ENCODE data around the gene GDNF. TPM values are rescaled to one million over a fixed set of nuclear protein-coding genes. Genes with fewer than 3 reads are reported as not detected.

The GDNF gene
- total RNA-seq, 3 donors from 2014 or later (not counting 1 experiment from before 2014, with no cell fraction given), result not detected

- Mint-ChIP-seq H3K4me1 (no peaks in the 10 kb centered on the region), H3K27ac (no peak overlapping the region), H3K36me3 (no peaks in the 10 kb centered on the region), H3K4me3 (no peak overlapping the region), H3K27me3 (ENCODE audit: low read depth in 2 of 2) (peaks cover 6 to 20% of the 10 kb centered on the region in 2 donors), H3K9me3 (no peaks in the 10 kb centered on the region)
- no peaks in the 10 kb centered on the region for H3K9me3 ChIP-seq (ENCODE audit: control insufficient read depth, insufficient read depth, low read length)
- intact Hi-C loops (cut with micrococcal nuclease), result no loop called here
- no peaks in the 10 kb centered on the region for H3K36me3 ChIP-seq (ENCODE audit: control insufficient read depth, insufficient read depth, low read length)
- ATAC-seq (no peak), DNase-seq (no peak)
- no peak overlapping the region for H3K4me3 ChIP-seq (ENCODE audit: low read length)
- TF ChIP-seq CTCF (IDR thresholded peaks at IDR 0.05), result no peak
- 88% methylated on average over 10 of the region's 11 CpGs for WGBS (ENCODE audit: insufficient coverage)
- no peaks in the 10 kb centered on the region for H3K27me3 ChIP-seq (ENCODE audit: control insufficient read depth, insufficient read depth, low read length)
- no peaks in the 10 kb centered on the region for H3K4me1 ChIP-seq (ENCODE audit: control insufficient read depth, insufficient read depth, low read length)
- no peak overlapping the region for H3K27ac ChIP-seq (ENCODE audit: low read length)
Measured at GRCh38 chr5:37823433-37824152, 16.2 kb downstream of the GDNF start.

- no peaks in the 10 kb centered on the region for H3K9me3 Mint-ChIP-seq
- Histone ChIP-seq H3K4me1 (ENCODE audit: control insufficient read depth, insufficient read depth, low read length) (no peaks in the 10 kb centered on the region), H3K27me3 (ENCODE audit: control insufficient read depth, insufficient read depth, low read length) (no peaks in the 10 kb centered on the region), H3K27ac (ENCODE audit: low read length) (no peak overlapping the region), H3K36me3 (ENCODE audit: control insufficient read depth, insufficient read depth, low read length) (no peaks in the 10 kb centered on the region), H3K4me3 (ENCODE audit: low read length) (no peak overlapping the region), H3K9me3 (ENCODE audit: control insufficient read depth, insufficient read depth, low read length) (no peaks in the 10 kb centered on the region)
- H3K27ac Mint-ChIP-seq, result no peak overlapping the region
- 75% methylated on average over 2 of the region's 3 CpGs for WGBS (ENCODE audit: insufficient coverage)
- TF ChIP-seq CTCF (IDR thresholded peaks at IDR 0.05), result no peak
- peaks cover 0 to 10% of the 10 kb centered on the region in 2 donors for H3K27me3 Mint-ChIP-seq (ENCODE audit: low read depth in 2 of 2)
- H3K36me3 Mint-ChIP-seq, result no peaks in the 10 kb centered on the region
- no peak overlapping the region for H3K4me3 Mint-ChIP-seq
- H3K4me1 Mint-ChIP-seq, result no peaks in the 10 kb centered on the region
- ATAC-seq (no peak), DNase-seq (no peak)
- intact Hi-C loops (cut with micrococcal nuclease), result no loop called here
Measured at GRCh38 chr5:37816883-37817282, 23.0 kb downstream of the GDNF start.

GRCh38 chr5:37816331-37816730, 23.5 kb downstream of the GDNF start:
- no peaks in the 10 kb centered on the region for H3K36me3 Mint-ChIP-seq
- no peak overlapping the region for H3K27ac Mint-ChIP-seq
- Histone ChIP-seq H3K9me3 (ENCODE audit: control insufficient read depth, insufficient read depth, low read length) (no peaks in the 10 kb centered on the region), H3K4me3 (ENCODE audit: low read length) (no peak overlapping the region), H3K4me1 (ENCODE audit: control insufficient read depth, insufficient read depth, low read length) (no peaks in the 10 kb centered on the region), H3K27me3 (ENCODE audit: control insufficient read depth, insufficient read depth, low read length) (no peaks in the 10 kb centered on the region), H3K36me3 (ENCODE audit: control insufficient read depth, insufficient read depth, low read length) (no peaks in the 10 kb centered on the region), H3K27ac (ENCODE audit: low read length) (no peak overlapping the region)
- intact Hi-C loops (cut with micrococcal nuclease), result no loop called here
- no peak for ATAC-seq
- WGBS (ENCODE audit: insufficient coverage), result 94% methylated on average over 2 of the region's 3 CpGs
- H3K9me3 Mint-ChIP-seq, result no peaks in the 10 kb centered on the region
- no peaks in the 10 kb centered on the region for H3K4me1 Mint-ChIP-seq
- TF ChIP-seq CTCF (IDR thresholded peaks at IDR 0.05), result no peak
- no peak for DNase-seq
- H3K27me3 Mint-ChIP-seq (ENCODE audit: low read depth in 2 of 2), result peaks cover 0 to 9% of the 10 kb centered on the region in 2 donors
- no peak overlapping the region for H3K4me3 Mint-ChIP-seq

GRCh38 chr5:37815913-37816312, 23.9 kb downstream of the GDNF start:
- Histone ChIP-seq H3K4me3 (ENCODE audit: low read length) (no peak overlapping the region), H3K9me3 (ENCODE audit: control insufficient read depth, insufficient read depth, low read length) (no peaks in the 10 kb centered on the region), H3K36me3 (ENCODE audit: control insufficient read depth, insufficient read depth, low read length) (no peaks in the 10 kb centered on the region), H3K4me1 (ENCODE audit: control insufficient read depth, insufficient read depth, low read length) (no peaks in the 10 kb centered on the region), H3K27me3 (ENCODE audit: control insufficient read depth, insufficient read depth, low read length) (no peaks in the 10 kb centered on the region), H3K27ac (ENCODE audit: low read length) (no peak overlapping the region)
- H3K27me3 Mint-ChIP-seq (ENCODE audit: low read depth in 2 of 2), result peaks cover 0 to 9% of the 10 kb centered on the region in 2 donors
- 87% methylated on average over 7 of the region's 7 CpGs for WGBS (ENCODE audit: insufficient coverage)
- no peak overlapping the region for H3K4me3 Mint-ChIP-seq
- no peak for TF ChIP-seq CTCF (IDR thresholded peaks at IDR 0.05)
- H3K27ac Mint-ChIP-seq, result no peak overlapping the region
- no peaks in the 10 kb centered on the region for H3K36me3 Mint-ChIP-seq
- intact Hi-C loops (cut with micrococcal nuclease), result no loop called here
- H3K9me3 Mint-ChIP-seq, result no peaks in the 10 kb centered on the region
- DNase-seq (no peak), ATAC-seq (no peak)
- H3K4me1 Mint-ChIP-seq, result no peaks in the 10 kb centered on the region
